Suprapubic skin (tissue), 4 donors: Measurements from ENCODE around the gene MGST2. TPM values are rescaled to one million over a fixed set of nuclear protein-coding genes. Genes with fewer than 3 reads are reported as not detected.

Experiments used
- DNase-seq, 2 donors: peaks; one replicate each; pipeline ENCODE4 v3.0.0-alpha.2; 2019; ENCODE audit warnings: low spot score in 2 of 2
- H3K27ac ChIP-seq: fragments of 200-600 bp; sonication (generic); one replicate; pipeline ENCODE4 v1.5.1; 2019
- H3K27me3 ChIP-seq: fragments of 200-600 bp; sonication (generic); one replicate; pipeline ENCODE4 v1.5.1; 2019
- H3K36me3 ChIP-seq: fragments of 200-600 bp; sonication (generic); one replicate; pipeline ENCODE4 v1.5.1; 2019
- H3K4me1 ChIP-seq: fragments of 200-600 bp; sonication (generic); one replicate; pipeline ENCODE4 v1.5.1; 2019
- H3K4me3 ChIP-seq: fragments of 200-600 bp; sonication (generic); one replicate; pipeline ENCODE4 v1.5.1; 2019; ENCODE audit warnings: mild to moderate bottlenecking
- H3K9me3 ChIP-seq: fragments of 200-600 bp; sonication (generic); one replicate; pipeline ENCODE4 v1.5.1; 2019
- EP300 ChIP-seq: sonication (generic); formaldehyde crosslinking; IDR thresholded peaks from one replicate; pipeline ENCODE4 v1.6.1; 2017; ENCODE audit warnings: antibody characterized with exemption
- POLR2A ChIP-seq, 2 donors: fragments of 450-650 bp; IDR thresholded peaks; one replicate each; pipeline ENCODE4 v1.6.1; 2017; ENCODE audit warnings: antibody characterized with exemption in 2 of 2, mild to moderate bottlenecking in 2 of 2, moderate library complexity in 2 of 2
- POLR2AphosphoS5 ChIP-seq, 3 donors: sonication (generic); formaldehyde crosslinking; IDR thresholded peaks; one replicate each; pipeline ENCODE4 v1.6.1; 2017; ENCODE audit warnings: antibody characterized with exemption in 3 of 3
- WGBS: methylation state at CpG from one replicate; pipeline ENCODE4 v1.1.5; 2018; 5-methylcytosine and 5-hydroxymethylcytosine counted together
- total RNA-seq, 4 donors: library from RNA; depleted of rRNA; stranded (reverse); fragments of >200 nt; gene quantifications; one replicate each; pipeline ENCODE4 v1.1.0, GENCODE V29; 2016
- TF ChIP-seq, protein P1 (sequence below), 2 donors: fragments of 200-600 bp in 1 of 2; fragments of 450-650 bp in 1 of 2; sonication (generic) in 1 of 2; IDR thresholded peaks; one replicate each; pipeline ENCODE4 v1.5.1; 2016 to 2019; ENCODE audit warnings: antibody characterized with exemption in 2 of 2, mild to moderate bottlenecking in 1 of 2, moderate library complexity in 1 of 2

MGST2 gene
- total RNA-seq, 4 donors from 2014 or later = 98.7 to 157 (median 128) TPM

DNA sequence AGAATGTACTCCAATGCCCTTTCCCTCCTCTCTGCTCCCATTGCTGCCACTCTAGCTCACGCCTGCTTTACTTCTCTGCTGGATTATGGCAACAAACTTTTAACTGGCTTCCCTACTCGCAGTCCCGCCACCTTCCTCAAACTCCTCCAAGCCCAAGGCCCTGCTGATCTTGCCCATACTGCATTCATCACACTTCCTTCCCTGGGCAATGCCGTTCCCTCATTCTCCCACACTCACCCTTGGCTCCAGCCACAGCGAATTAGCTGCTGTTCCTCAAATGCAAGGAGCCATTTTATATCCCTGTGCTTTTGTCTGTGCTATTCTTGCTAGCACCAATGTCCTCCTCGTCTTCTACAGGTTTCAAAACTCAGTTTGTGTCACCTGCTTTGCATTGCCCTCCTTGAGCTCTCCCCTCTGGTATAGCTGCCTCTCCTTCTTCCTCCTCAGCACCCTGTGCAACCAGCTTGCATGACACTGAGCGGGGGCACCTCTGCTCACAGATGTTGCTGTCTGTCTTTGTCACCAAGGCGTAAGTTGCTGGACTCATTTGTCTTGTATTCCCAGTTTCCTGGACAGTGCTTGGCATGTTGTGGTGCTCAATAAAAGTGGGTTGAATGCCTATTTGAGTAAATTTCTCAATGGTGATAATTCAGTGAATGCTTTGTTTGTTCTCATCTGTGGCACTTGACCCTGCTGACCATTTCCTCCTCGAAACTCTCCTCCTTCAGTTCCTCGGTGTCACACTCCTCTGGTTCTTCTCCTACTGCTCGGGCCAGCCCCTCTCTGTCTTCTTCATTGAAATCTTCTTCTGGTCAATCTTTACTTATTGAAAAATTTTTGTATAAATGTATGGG, 22.4 kb upstream of the MGST2 start:
- Histone ChIP-seq H3K27ac (no peak overlapping the region), H3K4me3 (no peak overlapping the region), H3K9me3 (peaks cover 9% of the 10 kb centered on the region), H3K36me3 (no peaks in the 10 kb centered on the region), H3K27me3 (no peaks in the 10 kb centered on the region), H3K4me1 (no peaks in the 10 kb centered on the region)
- no peak for TF ChIP-seq POLR2A (IDR thresholded peaks at IDR 0.05)
- TF ChIP-seq, protein P1, sequence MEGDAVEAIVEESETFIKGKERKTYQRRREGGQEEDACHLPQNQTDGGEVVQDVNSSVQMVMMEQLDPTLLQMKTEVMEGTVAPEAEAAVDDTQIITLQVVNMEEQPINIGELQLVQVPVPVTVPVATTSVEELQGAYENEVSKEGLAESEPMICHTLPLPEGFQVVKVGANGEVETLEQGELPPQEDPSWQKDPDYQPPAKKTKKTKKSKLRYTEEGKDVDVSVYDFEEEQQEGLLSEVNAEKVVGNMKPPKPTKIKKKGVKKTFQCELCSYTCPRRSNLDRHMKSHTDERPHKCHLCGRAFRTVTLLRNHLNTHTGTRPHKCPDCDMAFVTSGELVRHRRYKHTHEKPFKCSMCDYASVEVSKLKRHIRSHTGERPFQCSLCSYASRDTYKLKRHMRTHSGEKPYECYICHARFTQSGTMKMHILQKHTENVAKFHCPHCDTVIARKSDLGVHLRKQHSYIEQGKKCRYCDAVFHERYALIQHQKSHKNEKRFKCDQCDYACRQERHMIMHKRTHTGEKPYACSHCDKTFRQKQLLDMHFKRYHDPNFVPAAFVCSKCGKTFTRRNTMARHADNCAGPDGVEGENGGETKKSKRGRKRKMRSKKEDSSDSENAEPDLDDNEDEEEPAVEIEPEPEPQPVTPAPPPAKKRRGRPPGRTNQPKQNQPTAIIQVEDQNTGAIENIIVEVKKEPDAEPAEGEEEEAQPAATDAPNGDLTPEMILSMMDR (IDR thresholded peaks at IDR 0.05) = no peak
- TF ChIP-seq POLR2AphosphoS5 (IDR thresholded peaks at IDR 0.05) = no peak
- 88% methylated on average over 11 of the region's 11 CpGs for WGBS
- DNase-seq = peak in 1 of 2 donors; percentile 53

DNA sequence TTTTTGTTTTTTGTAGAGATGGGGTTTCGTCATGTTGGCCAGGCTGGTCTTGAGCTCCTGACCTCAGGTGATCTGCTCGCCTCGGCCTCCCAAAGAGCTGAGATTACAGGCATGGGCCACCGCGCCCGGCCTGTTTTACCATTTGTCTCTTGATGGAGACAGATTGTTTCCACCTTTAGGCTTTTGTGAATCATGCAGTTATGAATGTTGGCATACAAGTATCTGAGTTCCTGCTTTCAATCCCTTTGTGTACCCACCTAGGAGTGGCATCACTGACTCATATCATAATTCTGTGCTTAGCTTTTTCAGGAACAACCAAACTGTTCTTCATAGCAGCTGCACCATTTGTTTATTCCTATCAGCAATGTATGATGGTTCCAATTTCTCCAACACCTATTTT, 20.2 kb upstream of the MGST2 start:
- H3K27ac ChIP-seq = no peak overlapping the region
- WGBS = 64% methylated on average over 6 of the region's 6 CpGs
- no peak overlapping the region for H3K4me3 ChIP-seq
- no peaks in the 10 kb centered on the region for H3K36me3 ChIP-seq
- no peaks in the 10 kb centered on the region for H3K27me3 ChIP-seq
- no peak for DNase-seq
- TF ChIP-seq POLR2AphosphoS5 (IDR thresholded peaks at IDR 0.05) (no peak), POLR2A (IDR thresholded peaks at IDR 0.05) (no peak), EP300 (no peak)
- TF ChIP-seq, protein P1 (IDR thresholded peaks at IDR 0.05) = no peak
- H3K4me1 ChIP-seq = no peaks in the 10 kb centered on the region
- H3K9me3 ChIP-seq = no peaks in the 10 kb centered on the region

DNA sequence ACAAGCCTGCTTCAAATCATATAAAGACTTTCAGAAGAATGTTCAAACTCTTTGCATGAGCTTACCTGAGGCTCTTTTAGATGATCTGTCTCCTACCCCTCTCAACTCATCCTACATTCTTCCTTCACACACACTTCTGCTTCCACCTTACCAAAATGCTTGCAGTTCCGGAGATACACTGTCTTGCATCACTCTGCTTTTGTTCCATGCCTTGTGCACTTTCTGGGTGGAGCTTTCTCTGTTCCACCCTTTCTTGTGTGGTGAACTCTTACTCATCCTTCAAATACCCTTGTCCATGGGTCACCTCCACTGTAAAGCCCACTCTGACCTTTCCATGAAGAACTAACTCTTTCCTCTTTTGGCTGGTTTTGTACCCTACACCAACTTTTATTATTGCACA, 18.4 kb upstream of the MGST2 start:
- 72% methylated on average over 1 of the region's 1 CpG for WGBS
- DNase-seq = no peak
- no peaks in the 10 kb centered on the region for H3K27me3 ChIP-seq
- H3K36me3 ChIP-seq = no peaks in the 10 kb centered on the region
- TF ChIP-seq POLR2A (IDR thresholded peaks at IDR 0.05) = no peak
- TF ChIP-seq, protein P1 (IDR thresholded peaks at IDR 0.05) = no peak
- no peak for TF ChIP-seq POLR2AphosphoS5 (IDR thresholded peaks at IDR 0.05)
- no peak for TF ChIP-seq EP300
- no peak overlapping the region for H3K27ac ChIP-seq
- peaks cover 4% of the 10 kb centered on the region for H3K4me1 ChIP-seq
- H3K9me3 ChIP-seq = no peaks in the 10 kb centered on the region
- H3K4me3 ChIP-seq = no peak overlapping the region

DNA sequence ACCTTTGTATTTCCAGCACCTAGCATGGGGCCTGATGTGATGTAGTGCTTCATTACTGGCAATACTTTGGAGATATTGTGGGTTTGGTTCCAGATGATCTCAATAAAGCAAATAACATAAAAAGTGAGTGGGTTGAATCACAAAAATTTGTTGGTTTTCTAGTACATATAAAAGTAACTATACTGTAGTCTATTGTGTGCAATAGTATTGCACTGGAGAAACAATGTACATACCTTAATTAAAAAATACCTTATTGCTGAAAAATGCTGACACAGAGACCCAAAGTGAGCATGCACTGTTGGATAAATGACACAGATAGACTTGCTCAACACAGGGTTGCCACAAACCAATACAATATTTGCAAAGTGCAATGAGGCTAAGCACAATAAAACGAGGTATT, 17.7 kb upstream of the MGST2 start:
- no peak overlapping the region for H3K27ac ChIP-seq
- no peaks in the 10 kb centered on the region for H3K27me3 ChIP-seq
- DNase-seq = no peak
- no peaks in the 10 kb centered on the region for H3K36me3 ChIP-seq
- WGBS = 86% methylated on average over 1 of the region's 1 CpG
- H3K9me3 ChIP-seq = no peaks in the 10 kb centered on the region
- peaks cover 4% of the 10 kb centered on the region for H3K4me1 ChIP-seq
- H3K4me3 ChIP-seq = no peak overlapping the region
- TF ChIP-seq POLR2A (IDR thresholded peaks at IDR 0.05) = no peak
- no peak for TF ChIP-seq POLR2AphosphoS5 (IDR thresholded peaks at IDR 0.05)
- TF ChIP-seq, protein P1 (IDR thresholded peaks at IDR 0.05) = no peak
- no peak for TF ChIP-seq EP300

DNA sequence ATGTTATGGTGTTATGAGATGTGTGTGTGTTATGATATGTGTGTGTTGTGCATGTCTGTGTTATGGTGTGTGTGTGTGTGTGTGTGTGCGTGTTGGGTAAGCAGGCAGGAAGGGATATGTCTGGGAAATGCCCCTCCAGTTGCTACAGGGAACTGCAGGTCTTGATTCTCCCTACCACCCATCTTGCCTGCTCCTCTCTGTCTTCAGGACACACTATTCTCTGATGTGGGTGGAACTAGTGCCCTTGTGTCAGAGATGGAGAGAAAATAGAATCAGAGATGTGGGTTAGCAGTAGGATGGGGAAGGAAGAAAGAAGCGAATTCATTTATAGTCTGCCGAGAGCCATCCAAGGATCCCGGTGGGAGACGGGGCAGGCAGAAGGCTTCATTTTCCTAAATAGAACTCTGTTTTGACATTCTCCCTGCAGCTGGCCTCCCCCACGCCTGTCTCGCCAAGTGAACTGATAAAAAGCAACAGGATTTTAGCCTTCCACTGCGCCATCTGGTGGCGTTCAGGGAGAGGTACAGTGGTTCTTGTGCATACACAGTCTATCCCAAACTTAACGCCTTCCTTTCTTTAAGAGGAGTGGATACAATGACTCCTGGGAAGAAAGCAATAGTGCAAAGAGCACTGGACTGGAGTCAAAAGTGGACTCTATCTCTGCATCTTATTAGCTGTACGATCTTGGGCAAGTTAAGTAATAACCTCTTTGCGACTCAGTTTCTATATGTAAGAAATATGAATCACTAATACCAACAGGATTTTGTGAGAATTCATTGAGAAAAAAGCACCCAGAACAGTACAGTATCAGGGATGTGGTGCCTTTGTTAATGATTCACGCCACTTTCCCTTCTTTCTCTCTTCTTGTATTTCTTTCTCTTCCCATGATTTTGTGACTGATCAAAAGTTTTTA, 14.1 kb upstream of the MGST2 start:
- WGBS = 17% methylated on average over 13 of the region's 13 CpGs
- H3K27me3 ChIP-seq = no peaks in the 10 kb centered on the region
- H3K4me3 ChIP-seq = no peak overlapping the region
- peaks cover 7% of the 10 kb centered on the region for H3K4me1 ChIP-seq
- no peaks in the 10 kb centered on the region for H3K36me3 ChIP-seq
- TF ChIP-seq POLR2AphosphoS5 (IDR thresholded peaks at IDR 0.05) (no peak), POLR2A (IDR thresholded peaks at IDR 0.05) (no peak), EP300 (no peak)
- TF ChIP-seq, protein P1 (IDR thresholded peaks at IDR 0.05) = peak; percentile 85 to 89
- H3K9me3 ChIP-seq = no peaks in the 10 kb centered on the region
- peak; percentile 85 to 93 for DNase-seq
- no peak overlapping the region for H3K27ac ChIP-seq
